Right lobe of liver (tissue), 6 donors: Measurements from ENCODE around the gene TERT. TPM values are rescaled to one million over a fixed set of nuclear protein-coding genes. Genes with fewer than 3 reads are reported as not detected.
A peak's percentile ranks its signal among the peaks of the same experiment; 100 is the strongest.

Experiments
- ATAC-seq, 4 donors: fragments of 200-7000 bp; cut with Tn5 transposase; one replicate each; pipeline ENCODE4 v1.9.1; 2020; ENCODE audit warnings: mild to moderate bottlenecking in 4 of 4, moderate library complexity in 4 of 4
- DNase-seq, 3 donors: peaks; one replicate each; pipeline ENCODE4 v3.0.0-alpha.2; 2020
- H3K27ac ChIP-seq, 3 donors: fragments of 200-600 bp; one replicate each; pipeline ENCODE4 v1.8.0; 2022
- H3K27me3 ChIP-seq, 2 donors: fragments of 200-600 bp; one replicate each; pipeline ENCODE4 v1.8.0; 2022
- H3K36me3 ChIP-seq, 4 donors: fragments of 200-600 bp; sonication (generic) in 1 of 4; one replicate each; pipeline versions ENCODE4 v1.5.1 to v1.8.0; 2017 to 2022; ENCODE audit warnings: control low read depth in 1 of 4
- H3K4me1 ChIP-seq, 4 donors: fragments of 200-600 bp; sonication (generic) in 1 of 4; one replicate each; pipeline versions ENCODE4 v1.5.1 to v1.8.0; 2017 to 2022; ENCODE audit warnings: control low read depth in 1 of 4
- H3K4me3 ChIP-seq, 3 donors: fragments of 200-600 bp; one replicate each; pipeline ENCODE4 v1.8.0; 2022
- H3K9me3 ChIP-seq, 4 donors: fragments of 200-600 bp; sonication (generic) in 1 of 4; one replicate each; pipeline versions ENCODE4 v1.5.1 to v1.8.0; 2017 to 2022; ENCODE audit warnings: control low read depth in 1 of 4
- POLR2A ChIP-seq: fragments of 450-650 bp; IDR thresholded peaks from one replicate; pipeline ENCODE4 v1.6.1; 2017; ENCODE audit warnings: antibody characterized with exemption, mild to moderate bottlenecking
- WGBS: methylation state at CpG from one replicate; pipeline ENCODE4 v1.1.6; 2018; ENCODE audit warnings: low coverage, low lambda C conversion rate; ENCODE audit not compliant: insufficient coverage; ENCODE audit errors: missing lambda C conversion rate; 5-methylcytosine and 5-hydroxymethylcytosine counted together
- intact Hi-C, 2 donors: fragments of 100-400 bp; cut with DNase I; formaldehyde crosslinking; loops; one replicate each; pipeline versions ENCODE4 v1.11.2 to v1.14.1; 2022
- total RNA-seq, 6 experiments: library from RNA; depleted of rRNA in 2 of 6; stranded (reverse); fragments of >200 nt in 2 of 6; fragmentation: NEBNext Ultra II Directional in 3 of 6; extraction: Animal tissue kit (Norgen Biotek cat#: 25700) in 3 of 6; gene quantifications; one replicate each; pipeline versions ENCODE4 v1.1.0 to v1.2.4, GENCODE V29; 2016 to 2023
- TF ChIP-seq, protein P1 (sequence below), 4 donors: fragments of 200-600 bp in 3 of 4; fragments of 450-650 bp in 1 of 4; IDR thresholded peaks; one replicate each; pipeline versions ENCODE4 v1.5.1 to v1.8.0; 2016 to 2022; ENCODE audit warnings: antibody characterized with exemption in 4 of 4, mild to moderate bottlenecking in 2 of 4
- donor health status: DM: no; HTN: yes; CAD: no.
- donor health status: DM: no; HTN: no; CAD: no.
- donor health status: DM: no; HTN: no; CAD: no.
- donor health status: DM: no; HTN: yes; CAD: no.
- donor health status: DM: no; HTN: yes; CAD: no.

The TERT gene
- total RNA-seq, 6 experiments from 2014 or later, result not detected

DNA sequence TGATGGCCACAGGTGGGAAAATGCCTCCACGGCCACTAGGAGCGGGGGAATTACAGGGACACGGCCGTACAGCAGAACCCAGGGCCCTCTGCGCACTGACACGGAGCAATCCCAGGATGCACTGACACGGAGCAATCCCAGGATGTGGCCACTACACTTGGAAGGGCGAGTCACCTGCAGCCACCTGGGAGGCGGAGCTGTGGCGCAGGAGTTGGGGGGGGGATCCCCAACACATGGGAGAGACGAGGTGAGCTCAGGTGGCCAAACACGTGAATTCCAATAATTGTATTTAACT lies 43.3 kb upstream of the TERT start:
- no peaks in the 10 kb centered on the region for H3K27me3 ChIP-seq
- WGBS, result no CpG with 5 or more reads among the region's 12 CpGs
- H3K27ac ChIP-seq, result peak overlapping the region in 2 of 3 donors; percentile 50 to 80
- no peaks in the 10 kb centered on the region for H3K9me3 ChIP-seq
- peaks cover 0 to 43% (median 21%) of the 10 kb centered on the region in 4 donors for H3K4me1 ChIP-seq
- DNase-seq (peak in 1 of 3 donors; percentile 31), ATAC-seq (peak in 1 of 4 donors; percentile 3)
- H3K4me3 ChIP-seq, result peak overlapping the region in 1 of 3 donors; percentile 39
- intact Hi-C loops, result loop anchor here (5.0 to 10.0 kb wide), 2 partner anchors 153 to 156 kb away; no protein-coding TSS in a partner anchor
- peaks cover 0 to 62% (median 39%) of the 10 kb centered on the region in 4 donors for H3K36me3 ChIP-seq
- TF ChIP-seq, protein P1, sequence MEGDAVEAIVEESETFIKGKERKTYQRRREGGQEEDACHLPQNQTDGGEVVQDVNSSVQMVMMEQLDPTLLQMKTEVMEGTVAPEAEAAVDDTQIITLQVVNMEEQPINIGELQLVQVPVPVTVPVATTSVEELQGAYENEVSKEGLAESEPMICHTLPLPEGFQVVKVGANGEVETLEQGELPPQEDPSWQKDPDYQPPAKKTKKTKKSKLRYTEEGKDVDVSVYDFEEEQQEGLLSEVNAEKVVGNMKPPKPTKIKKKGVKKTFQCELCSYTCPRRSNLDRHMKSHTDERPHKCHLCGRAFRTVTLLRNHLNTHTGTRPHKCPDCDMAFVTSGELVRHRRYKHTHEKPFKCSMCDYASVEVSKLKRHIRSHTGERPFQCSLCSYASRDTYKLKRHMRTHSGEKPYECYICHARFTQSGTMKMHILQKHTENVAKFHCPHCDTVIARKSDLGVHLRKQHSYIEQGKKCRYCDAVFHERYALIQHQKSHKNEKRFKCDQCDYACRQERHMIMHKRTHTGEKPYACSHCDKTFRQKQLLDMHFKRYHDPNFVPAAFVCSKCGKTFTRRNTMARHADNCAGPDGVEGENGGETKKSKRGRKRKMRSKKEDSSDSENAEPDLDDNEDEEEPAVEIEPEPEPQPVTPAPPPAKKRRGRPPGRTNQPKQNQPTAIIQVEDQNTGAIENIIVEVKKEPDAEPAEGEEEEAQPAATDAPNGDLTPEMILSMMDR (IDR thresholded peaks at IDR 0.05), result no peak
- no peak for TF ChIP-seq POLR2A

DNA sequence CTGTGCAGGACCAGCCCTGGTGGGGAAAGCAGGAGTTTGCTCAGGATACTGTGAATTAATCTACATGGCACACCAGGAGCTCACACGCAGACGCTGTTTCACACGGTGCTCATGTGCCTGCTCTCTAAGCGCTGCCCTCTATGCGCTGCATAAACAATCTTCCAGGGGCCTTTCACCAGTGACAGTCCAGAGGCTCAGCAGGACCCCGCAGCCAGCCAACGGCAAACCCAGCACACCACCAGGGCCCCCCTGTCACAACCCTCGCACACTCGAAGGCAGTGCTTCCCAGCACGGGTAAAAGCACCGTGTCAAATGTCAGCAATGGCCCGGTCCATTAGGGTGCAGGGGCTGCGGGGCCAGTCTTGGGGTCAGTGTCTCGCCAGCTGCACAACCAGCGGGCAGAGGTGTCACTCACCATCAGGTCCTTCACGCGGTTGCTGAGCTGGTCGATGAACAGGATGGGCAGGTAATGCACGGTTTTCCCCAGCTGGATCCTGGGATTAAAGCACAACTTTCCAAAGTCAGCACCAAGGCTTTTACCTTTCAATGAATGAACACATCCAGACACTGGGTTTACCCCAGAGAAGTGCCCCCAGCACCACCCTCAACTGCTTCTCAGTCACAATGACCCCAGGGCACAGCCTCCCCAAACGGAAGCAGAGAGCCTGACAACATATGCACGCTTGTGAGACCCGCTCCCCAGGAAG lies 42.8 kb upstream of the TERT start:
- intact Hi-C loops, result loop anchor here (5.0 to 10.0 kb wide), 2 partner anchors 153 to 155 kb away; no protein-coding TSS in a partner anchor

DNA sequence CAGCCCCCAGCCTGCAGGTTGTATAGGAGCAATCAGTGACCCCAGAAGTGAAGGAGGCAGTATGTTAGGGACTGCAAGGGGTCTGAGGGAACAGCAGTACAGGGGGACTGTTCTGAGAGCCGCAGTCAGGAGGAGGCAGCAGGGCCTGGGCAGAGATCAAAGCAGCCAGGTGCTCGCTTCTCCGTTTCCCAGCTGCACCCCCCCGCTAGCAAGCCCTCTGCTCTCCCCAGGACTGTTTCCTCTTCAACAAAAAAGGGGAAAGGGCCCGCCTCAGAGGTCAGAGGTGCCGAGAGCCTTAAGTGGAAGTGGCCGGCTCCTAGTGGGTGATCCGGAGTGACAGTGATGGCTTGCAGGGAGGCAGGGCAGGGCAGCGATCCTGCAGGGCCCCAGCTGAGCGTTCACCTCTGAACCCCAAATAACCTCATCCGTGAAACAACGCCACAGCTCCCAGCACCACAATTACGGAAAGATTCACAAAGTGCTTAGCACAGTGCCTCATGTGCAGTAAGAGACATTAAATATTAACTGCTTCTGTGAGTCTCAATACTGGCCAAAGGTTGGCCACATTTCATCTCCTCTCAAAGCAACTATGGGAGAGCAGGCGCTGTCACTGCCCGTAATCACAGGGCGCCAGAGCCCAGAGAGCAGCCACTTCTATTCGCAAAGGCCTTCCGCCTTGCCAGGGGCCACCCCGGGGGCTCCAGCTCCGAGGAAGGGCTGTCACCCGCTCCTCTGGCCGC lies 42.1 kb upstream of the TERT start:
- ATAC-seq (peak; percentile 68 to 83 (median 80)), DNase-seq (peak; percentile 60 to 76 (median 74))
- Histone ChIP-seq H3K4me1 (peaks cover 0 to 42% (median 20%) of the 10 kb centered on the region in 4 donors), H3K9me3 (no peaks in the 10 kb centered on the region), H3K27me3 (no peaks in the 10 kb centered on the region), H3K36me3 (peaks cover 0 to 69% (median 33%) of the 10 kb centered on the region in 4 donors), H3K4me3 (peak overlapping the region in 1 of 3 donors; percentile 25), H3K27ac (peak overlapping the region; percentile 7 to 80 (median 50))
- peak; percentile 48 for TF ChIP-seq POLR2A
- TF ChIP-seq, protein P1 (IDR thresholded peaks at IDR 0.05), result no peak
- intact Hi-C loops, result loop anchor here (5.0 to 10.0 kb wide), 2 partner anchors 152 to 155 kb away; no protein-coding TSS in a partner anchor
- WGBS, result 31% methylated on average over 3 of the region's 22 CpGs

More for the DNA sequence above, 42.8 kb upstream of the TERT start:
- Histone ChIP-seq H3K4me1 (peaks cover 0 to 42% (median 20%) of the 10 kb centered on the region in 4 donors), H3K9me3 (no peaks in the 10 kb centered on the region), H3K27ac (peak overlapping the region; percentile 7 to 80 (median 50)), H3K27me3 (no peaks in the 10 kb centered on the region), H3K4me3 (peak overlapping the region in 1 of 3 donors; percentile 25), H3K36me3 (peaks cover 0 to 63% (median 36%) of the 10 kb centered on the region in 4 donors)
- 69% methylated on average over 2 of the region's 22 CpGs for WGBS
- ATAC-seq, result peak; percentile 29 to 45 (median 34)
- TF ChIP-seq, protein P1 (IDR thresholded peaks at IDR 0.05), result no peak
- no peak for TF ChIP-seq POLR2A
- peak in 1 of 3 donors; percentile 50 for DNase-seq

DNA sequence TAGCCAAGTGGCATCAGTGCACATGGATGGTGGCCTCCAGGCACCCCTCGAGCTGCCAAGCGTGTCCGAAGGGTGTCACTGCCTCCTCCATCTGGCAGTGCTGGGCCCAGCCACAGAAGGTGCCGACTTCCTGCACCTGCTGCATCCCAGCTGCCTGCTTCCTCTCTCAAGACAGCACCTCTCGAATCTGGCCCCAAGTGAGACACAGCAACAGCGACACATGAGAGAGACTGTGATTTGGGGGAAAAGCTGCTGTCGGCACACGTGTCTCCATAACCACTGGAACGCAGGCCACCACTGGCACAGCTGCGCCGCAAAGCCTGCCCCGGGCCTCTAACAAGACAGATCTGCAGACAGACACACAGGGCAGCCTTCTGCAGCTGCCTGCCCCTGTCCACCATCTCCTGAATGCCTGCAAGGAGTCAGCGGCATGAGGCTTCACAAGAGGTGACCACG lies 41.3 kb upstream of the TERT start:
- Histone ChIP-seq H3K27ac (peak overlapping the region in 1 of 3 donors; percentile 80), H3K4me3 (no peak overlapping the region), H3K36me3 (peaks cover 0 to 71% (median 34%) of the 10 kb centered on the region in 4 donors), H3K9me3 (no peaks in the 10 kb centered on the region), H3K4me1 (peaks cover 0 to 40% (median 20%) of the 10 kb centered on the region in 4 donors), H3K27me3 (no peaks in the 10 kb centered on the region)
- no peak for DNase-seq
- TF ChIP-seq POLR2A, result no peak
- TF ChIP-seq, protein P1 (IDR thresholded peaks at IDR 0.05), result no peak
- intact Hi-C loops, result loop anchor here (5.0 to 10.0 kb wide), 2 partner anchors 151 to 154 kb away; no protein-coding TSS in a partner anchor
- 80% methylated on average over 1 of the region's 14 CpGs for WGBS
- no peak for ATAC-seq
